Mucosa of rectum (tissue), 2 donors: ENCODE data around the gene GABRA4.

Experiments used
- H3K27ac ChIP-seq, 2 donors: one replicate each; pipeline ENCODE4 v1.7.0; 2013; ENCODE audit warnings: inconsistent platforms in 2 of 2, low read depth in 2 of 2, low read length in 2 of 2
- H3K27me3 ChIP-seq, 2 donors: one replicate each; pipeline ENCODE4 v1.7.0; 2013; ENCODE audit warnings: low read length in 2 of 2; ENCODE audit not compliant: control insufficient read depth in 2 of 2, insufficient read depth in 2 of 2
- H3K36me3 ChIP-seq, 2 donors: one replicate each; pipeline ENCODE4 v1.7.0; 2013; ENCODE audit warnings: low read length in 2 of 2; ENCODE audit not compliant: control insufficient read depth in 2 of 2, insufficient read depth in 2 of 2
- H3K4me1 ChIP-seq, 2 donors: one replicate each; pipeline ENCODE4 v1.7.0; 2013; ENCODE audit warnings: low read length in 2 of 2, mild to moderate bottlenecking in 1 of 2; ENCODE audit not compliant: control insufficient read depth in 2 of 2, insufficient read depth in 2 of 2
- H3K4me3 ChIP-seq, 2 donors: one replicate each; pipeline ENCODE4 v1.7.0; 2013; ENCODE audit warnings: low read length in 2 of 2
- H3K9ac ChIP-seq, 2 donors: one replicate each; pipeline ENCODE4 v1.7.0; 2013; ENCODE audit warnings: low read length in 2 of 2, low read depth in 1 of 2, mild to moderate bottlenecking in 1 of 2
- H3K9me3 ChIP-seq, 2 donors: one replicate each; pipeline ENCODE4 v1.7.0; 2013; ENCODE audit warnings: low read length in 2 of 2; ENCODE audit not compliant: control insufficient read depth in 2 of 2
- donor health status: healthy.
- donor health status: Normal muscosa, but diverticular disease.

Gene GABRA4

DNA sequence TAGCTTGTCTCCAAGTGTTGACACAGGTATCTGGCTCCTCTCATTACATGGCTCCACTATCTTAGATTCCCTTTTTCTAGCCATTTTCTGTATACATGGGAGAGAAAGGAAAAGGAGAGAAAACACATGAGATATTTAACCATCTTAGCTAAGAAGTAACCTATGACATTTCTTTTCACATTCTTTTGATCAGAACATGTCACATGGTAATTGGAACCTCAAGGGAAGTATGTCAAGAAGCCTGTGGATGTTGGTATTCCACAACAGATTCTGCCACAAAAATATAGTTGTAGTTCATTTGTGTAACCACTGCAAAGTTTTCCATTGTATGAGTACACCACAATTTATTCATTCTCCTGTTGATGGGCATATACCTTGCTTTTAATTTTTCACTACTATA lies 19.3 kb upstream of the GABRA4 start:
- no peaks in the 10 kb centered on the region for H3K9me3 ChIP-seq
- no peak overlapping the region for H3K27ac ChIP-seq
- H3K9ac ChIP-seq: no peak overlapping the region
- H3K4me3 ChIP-seq: no peak overlapping the region
- H3K27me3 ChIP-seq: no peaks in the 10 kb centered on the region
- H3K4me1 ChIP-seq: peaks cover 0 to 3% of the 10 kb centered on the region in 2 donors
- H3K36me3 ChIP-seq: no peaks in the 10 kb centered on the region

DNA sequence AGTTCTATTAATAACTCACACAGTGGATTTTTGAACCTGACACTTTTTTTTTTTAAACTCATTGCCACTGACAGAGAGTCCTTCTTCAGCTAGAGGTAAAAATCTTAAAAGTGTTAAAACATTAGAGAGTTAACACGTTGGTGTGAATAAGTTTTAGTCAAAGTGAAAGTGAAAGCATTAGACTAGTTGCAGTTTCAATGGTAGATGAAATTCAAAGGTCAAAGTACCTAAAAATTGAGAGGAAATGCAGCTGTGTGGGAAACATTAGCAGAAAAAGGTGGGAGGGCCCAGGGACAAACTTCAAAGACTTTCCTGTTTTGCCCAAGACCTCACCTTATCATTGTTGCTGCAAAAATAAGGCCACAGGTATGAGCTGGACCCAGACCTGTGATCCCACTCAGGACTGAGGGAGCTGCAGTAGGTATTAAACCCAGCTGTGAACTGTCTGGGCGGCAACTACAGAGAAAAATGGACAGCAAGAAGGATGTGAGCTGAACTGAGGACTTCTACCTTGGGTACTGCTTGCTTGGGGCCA lies 17.6 kb upstream of the GABRA4 start:
- H3K36me3 ChIP-seq: no peaks in the 10 kb centered on the region

DNA sequence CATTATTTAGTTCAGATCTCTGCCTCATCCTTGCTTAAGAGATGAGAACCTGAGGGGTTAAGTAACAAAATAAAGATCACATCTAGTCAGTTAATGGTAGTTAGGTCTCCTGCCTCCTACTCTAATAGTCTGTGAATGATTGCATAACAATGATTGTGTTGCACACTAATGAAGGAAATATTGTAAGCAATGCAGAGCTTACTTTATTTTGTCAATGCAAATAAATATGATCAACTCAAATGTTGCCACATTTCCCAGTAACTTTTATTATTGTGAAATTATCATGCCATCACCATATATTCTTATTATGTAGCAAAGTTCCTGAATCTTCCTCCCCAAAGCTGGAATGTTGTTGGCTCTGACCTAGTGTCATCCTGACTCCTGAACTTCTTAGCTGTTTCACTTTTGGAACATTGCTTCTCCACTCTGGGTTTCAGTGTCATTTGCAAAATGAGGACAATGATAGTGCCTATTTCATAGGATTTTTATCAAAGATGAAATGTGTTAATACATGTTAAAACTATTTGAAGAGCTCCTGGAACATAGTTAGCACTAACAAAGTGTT lies 17.0 kb upstream of the GABRA4 start:
- Histone ChIP-seq H3K9ac (no peak overlapping the region), H3K4me3 (peak overlapping the region in 1 of 2 donors; percentile 22), H3K4me1 (peaks cover 0 to 3% of the 10 kb centered on the region in 2 donors), H3K27me3 (no peaks in the 10 kb centered on the region), H3K36me3 (no peaks in the 10 kb centered on the region), H3K27ac (no peak overlapping the region), H3K9me3 (no peaks in the 10 kb centered on the region)

More for the DNA sequence above, 17.6 kb upstream of the GABRA4 start:
- Histone ChIP-seq H3K9ac (no peak overlapping the region), H3K9me3 (no peaks in the 10 kb centered on the region), H3K4me3 (peak overlapping the region in 1 of 2 donors; percentile 22), H3K27me3 (no peaks in the 10 kb centered on the region), H3K4me1 (peaks cover 0 to 3% of the 10 kb centered on the region in 2 donors), H3K27ac (no peak overlapping the region)

DNA sequence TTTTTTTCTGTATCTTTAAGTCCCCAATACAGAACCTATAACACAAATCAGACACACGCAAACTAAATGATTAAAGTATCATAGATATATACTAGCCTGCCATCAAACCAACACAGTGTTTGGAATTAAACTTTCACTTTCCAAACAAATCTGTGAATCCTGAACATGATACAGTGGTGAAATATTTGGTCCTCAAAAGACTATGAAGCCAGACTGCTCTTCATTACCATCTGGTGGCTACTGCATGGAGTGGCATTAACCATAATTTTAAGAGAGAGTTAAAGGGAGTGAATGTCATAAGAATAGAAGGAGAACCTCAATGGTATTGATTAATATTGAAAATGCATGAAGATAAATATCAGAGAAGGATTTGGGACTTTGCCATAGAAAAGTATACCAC lies 9.2 kb upstream of the GABRA4 start:
- Histone ChIP-seq H3K9ac (no peak overlapping the region), H3K27me3 (no peaks in the 10 kb centered on the region), H3K27ac (no peak overlapping the region), H3K36me3 (no peaks in the 10 kb centered on the region), H3K4me1 (no peaks in the 10 kb centered on the region), H3K4me3 (no peak overlapping the region), H3K9me3 (no peaks in the 10 kb centered on the region)

DNA sequence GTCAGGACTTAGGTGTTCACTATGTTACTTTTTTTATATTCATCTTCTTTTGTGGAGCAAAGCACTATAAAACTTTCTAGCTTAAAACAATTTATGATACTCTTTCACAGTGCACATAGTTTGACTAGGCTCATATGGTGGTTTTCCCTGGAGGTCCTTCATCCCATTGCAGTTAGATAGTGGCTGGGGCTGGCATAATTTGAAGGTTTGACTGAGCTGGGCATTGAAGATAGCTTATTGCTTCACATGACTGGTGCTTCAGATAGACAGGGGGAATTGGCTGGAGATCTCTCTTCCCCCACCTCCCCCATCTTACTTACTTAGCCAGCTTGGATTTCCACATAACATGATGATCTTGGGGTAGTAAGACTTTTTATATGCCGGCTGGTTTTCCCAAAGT lies 7.0 kb upstream of the GABRA4 start:
- no peaks in the 10 kb centered on the region for H3K9me3 ChIP-seq

DNA sequence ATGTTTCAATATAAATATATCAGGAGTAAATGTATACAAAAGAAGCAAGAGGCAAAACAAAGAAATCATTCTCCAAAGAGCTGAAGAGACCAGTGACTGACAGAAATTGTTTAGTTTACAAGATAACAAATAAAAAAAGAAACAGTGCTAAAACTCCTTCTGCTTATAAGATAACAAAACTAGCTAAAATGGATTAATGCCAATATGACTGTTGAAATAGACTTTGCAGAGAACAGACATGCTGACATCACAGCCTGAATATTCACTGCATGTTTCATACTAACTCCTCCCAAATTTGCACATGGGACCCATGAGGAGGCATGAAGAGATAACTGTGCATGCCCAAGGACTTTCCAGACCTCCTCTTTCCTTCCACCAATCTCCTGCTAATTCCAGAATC lies 6.2 kb upstream of the GABRA4 start:
- Histone ChIP-seq H3K27ac (no peak overlapping the region), H3K4me3 (no peak overlapping the region), H3K9me3 (no peaks in the 10 kb centered on the region)

More for the DNA sequence above, 7.0 kb upstream of the GABRA4 start:
- Histone ChIP-seq H3K4me3 (no peak overlapping the region), H3K4me1 (no peaks in the 10 kb centered on the region), H3K9ac (no peak overlapping the region), H3K36me3 (no peaks in the 10 kb centered on the region), H3K27me3 (no peaks in the 10 kb centered on the region), H3K27ac (no peak overlapping the region)

DNA sequence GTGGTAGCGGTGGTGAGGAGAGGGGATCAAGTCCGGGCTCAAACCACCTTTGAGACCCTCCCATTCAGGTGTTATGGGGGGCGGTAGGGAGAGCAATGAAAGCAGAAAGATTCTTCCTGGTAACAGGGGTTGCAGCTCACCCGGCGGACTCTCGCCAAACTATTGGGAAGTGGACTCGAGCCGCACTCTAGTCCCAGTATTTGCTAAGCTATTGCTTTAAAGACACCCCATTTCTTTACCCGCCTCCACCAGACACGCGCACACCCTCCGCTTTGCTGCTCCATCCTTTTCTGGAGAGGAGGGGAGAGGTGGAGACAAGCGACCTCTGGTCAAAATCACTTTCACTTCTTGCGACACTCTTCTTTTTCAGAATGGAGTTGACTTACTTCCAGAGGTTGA lies 625 bp upstream of the GABRA4 start:
- H3K27ac ChIP-seq: no peak overlapping the region
- H3K9me3 ChIP-seq: no peaks in the 10 kb centered on the region
- no peak overlapping the region for H3K9ac ChIP-seq
- peaks cover 0 to 4% of the 10 kb centered on the region in 2 donors for H3K4me1 ChIP-seq
- peak overlapping the region; percentile 9 to 46 for H3K4me3 ChIP-seq
- peaks cover 4 to 19% of the 10 kb centered on the region in 2 donors for H3K27me3 ChIP-seq
- no peaks in the 10 kb centered on the region for H3K36me3 ChIP-seq

More for the DNA sequence above, 6.2 kb upstream of the GABRA4 start:
- Histone ChIP-seq H3K4me1 (no peaks in the 10 kb centered on the region), H3K27me3 (peaks cover 0 to 2% of the 10 kb centered on the region in 2 donors), H3K9ac (no peak overlapping the region), H3K36me3 (no peaks in the 10 kb centered on the region)

DNA sequence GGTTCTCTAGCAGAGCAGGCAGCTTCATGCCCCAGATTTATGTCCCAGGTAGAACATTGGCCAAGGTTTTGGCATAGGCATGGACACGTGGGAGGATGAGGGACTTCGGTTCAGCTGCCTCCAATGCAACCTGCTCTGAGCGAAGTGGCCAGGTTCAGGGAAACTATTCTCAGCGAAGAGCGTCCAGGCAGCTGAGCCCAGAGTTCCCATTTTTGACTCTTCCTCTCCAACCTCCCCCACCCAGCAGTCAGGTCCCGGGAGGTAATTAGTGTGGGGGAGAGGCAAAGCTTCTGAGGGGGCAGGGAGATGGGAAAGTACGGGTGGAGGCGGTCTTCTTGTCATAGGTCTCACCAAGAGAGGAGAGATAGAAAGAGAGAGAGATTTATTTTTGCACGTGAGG lies 1.0 kb downstream of the GABRA4 start:
- Histone ChIP-seq H3K27me3 (peaks cover 4 to 19% of the 10 kb centered on the region in 2 donors), H3K9me3 (no peaks in the 10 kb centered on the region), H3K4me1 (peaks cover 0 to 4% of the 10 kb centered on the region in 2 donors), H3K9ac (no peak overlapping the region), H3K36me3 (no peaks in the 10 kb centered on the region), H3K27ac (no peak overlapping the region), H3K4me3 (no peak overlapping the region)

DNA sequence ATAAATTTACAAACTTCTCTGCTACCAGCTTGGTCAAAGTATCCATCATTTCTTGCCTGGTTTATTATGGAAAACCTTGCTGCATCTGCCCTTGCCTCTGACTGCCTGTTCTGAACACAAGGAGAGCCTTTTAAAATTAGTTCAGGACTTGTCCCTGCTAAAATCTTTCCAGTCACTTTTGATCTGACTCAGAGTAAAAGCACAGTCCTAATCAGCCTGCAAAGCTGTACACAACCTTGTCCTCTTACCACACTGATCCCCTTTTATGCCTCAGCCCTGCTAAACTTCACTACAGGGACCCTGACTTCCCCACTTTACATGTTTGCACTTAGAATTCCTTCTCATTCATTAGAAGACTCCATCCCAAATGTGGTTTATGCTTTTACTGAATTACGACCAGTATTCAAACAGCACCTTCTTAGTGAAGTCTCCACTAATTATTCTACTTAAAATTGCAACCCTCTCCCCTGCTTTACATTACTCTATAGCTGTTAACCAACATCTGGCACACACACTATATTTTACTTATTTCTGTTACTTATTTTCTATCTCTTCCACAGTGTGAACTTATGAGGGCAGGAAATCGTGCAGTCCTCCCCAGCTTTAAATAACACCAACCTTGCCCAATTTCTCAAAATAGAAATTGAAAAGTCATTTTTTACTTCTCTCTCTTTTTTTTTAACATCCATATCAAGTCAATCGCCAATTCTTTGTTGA lies 6.3 kb downstream of the GABRA4 start:
- Histone ChIP-seq H3K9ac (no peak overlapping the region), H3K4me3 (no peak overlapping the region), H3K36me3 (no peaks in the 10 kb centered on the region)

DNA sequence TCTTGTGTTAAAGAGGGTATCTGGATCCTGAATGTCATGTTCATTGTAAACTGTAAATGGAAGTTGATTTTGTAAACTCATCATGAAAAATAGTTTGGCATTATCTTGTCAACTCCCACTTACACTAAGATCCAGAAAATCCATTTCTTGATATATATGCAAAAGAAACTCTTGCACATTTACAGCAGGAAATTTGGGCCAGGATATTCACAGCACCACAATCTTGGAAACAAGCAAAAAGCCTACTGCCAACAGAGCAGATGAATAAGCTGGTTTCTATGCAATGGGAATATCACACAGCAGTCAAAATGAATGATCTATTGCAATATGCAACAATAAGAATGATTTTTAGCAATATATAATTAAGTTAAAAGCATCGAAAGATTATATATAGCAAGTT lies 8.6 kb downstream of the GABRA4 start:
- Histone ChIP-seq H3K9ac (no peak overlapping the region), H3K4me1 (no peaks in the 10 kb centered on the region), H3K36me3 (no peaks in the 10 kb centered on the region), H3K27me3 (no peaks in the 10 kb centered on the region), H3K27ac (no peak overlapping the region), H3K9me3 (no peaks in the 10 kb centered on the region), H3K4me3 (no peak overlapping the region)

More for the DNA sequence above, 6.3 kb downstream of the GABRA4 start:
- Histone ChIP-seq H3K27ac (no peak overlapping the region), H3K27me3 (peaks cover 0 to under 1% of the 10 kb centered on the region in 2 donors), H3K9me3 (no peaks in the 10 kb centered on the region), H3K4me1 (no peaks in the 10 kb centered on the region)
